GM12801 (cell line): ENCODE measurements around the gene KCNQ1.

Source experiments
- TF ChIP-seq, protein P1 (sequence below): IDR thresholded peaks from one replicate; pipeline ENCODE4 v1.5.1; 2011; ENCODE audit warnings: control low read depth; ENCODE audit not compliant: insufficient read length; ENCODE audit errors: extremely low read depth

Gene KCNQ1

DNA sequence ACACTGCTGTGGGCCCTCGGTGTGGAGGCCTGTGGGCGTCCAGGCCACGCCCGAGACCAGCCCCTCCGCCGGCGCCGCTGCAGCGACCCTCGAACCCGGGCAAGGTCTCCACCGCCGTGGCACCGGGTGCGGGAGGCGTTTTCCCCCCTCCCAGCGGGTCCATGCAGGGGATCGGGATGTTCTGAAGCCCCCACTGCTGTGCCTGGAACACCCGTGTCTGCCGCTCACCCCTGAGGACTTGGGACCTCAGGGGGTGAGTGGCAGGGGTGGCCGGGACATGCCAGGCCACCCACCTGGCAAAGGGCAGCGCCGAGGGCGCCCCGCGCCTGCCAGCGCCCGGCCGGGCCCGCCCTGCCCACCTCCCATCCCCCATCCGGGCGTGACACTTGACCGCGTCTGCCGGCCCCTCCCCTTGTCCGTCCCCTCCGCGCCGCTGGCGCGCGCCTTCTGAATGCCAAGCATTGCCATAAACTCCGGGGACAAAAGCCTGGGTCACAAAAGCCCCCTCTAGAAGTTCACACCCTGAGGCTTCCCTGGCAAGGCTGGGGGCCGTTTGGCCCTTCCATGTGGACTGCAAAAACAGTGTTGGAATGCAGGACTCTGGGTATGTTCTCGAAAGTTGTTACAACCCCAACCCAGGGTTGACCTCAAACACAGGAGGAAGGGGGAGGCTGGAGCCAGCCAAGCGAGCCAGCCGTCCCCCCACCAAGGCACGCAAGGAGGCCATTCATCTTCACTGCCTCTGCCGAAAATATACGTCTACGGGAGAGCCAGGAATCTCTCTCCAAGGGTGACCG, 255.8 kb downstream of the KCNQ1 start:
- TF ChIP-seq, protein P1, sequence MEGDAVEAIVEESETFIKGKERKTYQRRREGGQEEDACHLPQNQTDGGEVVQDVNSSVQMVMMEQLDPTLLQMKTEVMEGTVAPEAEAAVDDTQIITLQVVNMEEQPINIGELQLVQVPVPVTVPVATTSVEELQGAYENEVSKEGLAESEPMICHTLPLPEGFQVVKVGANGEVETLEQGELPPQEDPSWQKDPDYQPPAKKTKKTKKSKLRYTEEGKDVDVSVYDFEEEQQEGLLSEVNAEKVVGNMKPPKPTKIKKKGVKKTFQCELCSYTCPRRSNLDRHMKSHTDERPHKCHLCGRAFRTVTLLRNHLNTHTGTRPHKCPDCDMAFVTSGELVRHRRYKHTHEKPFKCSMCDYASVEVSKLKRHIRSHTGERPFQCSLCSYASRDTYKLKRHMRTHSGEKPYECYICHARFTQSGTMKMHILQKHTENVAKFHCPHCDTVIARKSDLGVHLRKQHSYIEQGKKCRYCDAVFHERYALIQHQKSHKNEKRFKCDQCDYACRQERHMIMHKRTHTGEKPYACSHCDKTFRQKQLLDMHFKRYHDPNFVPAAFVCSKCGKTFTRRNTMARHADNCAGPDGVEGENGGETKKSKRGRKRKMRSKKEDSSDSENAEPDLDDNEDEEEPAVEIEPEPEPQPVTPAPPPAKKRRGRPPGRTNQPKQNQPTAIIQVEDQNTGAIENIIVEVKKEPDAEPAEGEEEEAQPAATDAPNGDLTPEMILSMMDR: no peak

DNA sequence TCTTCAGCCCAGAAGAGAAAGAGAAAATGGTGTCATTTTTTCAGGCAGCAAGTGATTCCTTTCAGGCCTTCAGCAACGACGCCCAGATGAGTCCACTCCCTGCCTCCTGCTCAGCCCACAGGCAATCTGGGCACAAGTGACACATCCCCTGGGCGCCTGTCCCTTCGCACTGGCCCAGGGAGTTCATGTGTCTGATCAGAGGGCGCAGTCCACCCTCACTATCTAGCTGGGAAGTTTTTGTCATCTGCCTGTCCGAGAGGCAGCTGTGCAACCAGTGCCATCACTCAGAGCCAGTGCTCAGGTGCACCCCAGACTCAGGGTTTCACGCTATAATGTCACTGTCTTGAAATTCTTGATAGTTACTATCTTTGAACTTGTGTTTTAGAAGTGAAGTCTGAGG, 256.4 kb downstream of the KCNQ1 start:
- TF ChIP-seq, protein P1: no peak

DNA sequence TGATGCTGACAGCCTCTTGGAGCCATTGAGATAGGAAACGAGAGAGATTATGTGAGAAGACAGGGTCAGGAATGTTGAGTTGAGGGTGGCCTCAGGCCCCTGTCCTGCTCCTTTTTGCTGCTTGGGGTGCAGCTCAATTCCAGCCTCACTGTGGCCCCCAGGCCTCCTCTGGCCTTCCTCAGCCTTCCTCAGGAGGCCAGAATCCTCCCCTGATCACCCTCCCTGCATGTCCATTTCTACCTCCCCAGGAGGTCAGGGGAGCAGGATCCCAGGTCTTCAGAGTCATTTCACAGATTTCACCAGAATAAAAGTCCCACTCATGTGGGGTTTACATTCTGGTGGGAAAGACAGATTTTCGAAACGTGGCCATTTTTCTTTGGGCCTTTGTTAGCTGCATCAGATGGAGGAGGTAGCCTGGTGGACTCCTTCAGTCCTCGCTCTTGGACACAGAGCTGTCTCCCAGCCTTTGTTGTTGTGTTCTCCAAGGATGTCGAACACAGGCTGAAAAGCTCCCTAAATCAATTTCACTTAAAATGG, 257.2 kb downstream of the KCNQ1 start:
- TF ChIP-seq, protein P1: no peak

DNA sequence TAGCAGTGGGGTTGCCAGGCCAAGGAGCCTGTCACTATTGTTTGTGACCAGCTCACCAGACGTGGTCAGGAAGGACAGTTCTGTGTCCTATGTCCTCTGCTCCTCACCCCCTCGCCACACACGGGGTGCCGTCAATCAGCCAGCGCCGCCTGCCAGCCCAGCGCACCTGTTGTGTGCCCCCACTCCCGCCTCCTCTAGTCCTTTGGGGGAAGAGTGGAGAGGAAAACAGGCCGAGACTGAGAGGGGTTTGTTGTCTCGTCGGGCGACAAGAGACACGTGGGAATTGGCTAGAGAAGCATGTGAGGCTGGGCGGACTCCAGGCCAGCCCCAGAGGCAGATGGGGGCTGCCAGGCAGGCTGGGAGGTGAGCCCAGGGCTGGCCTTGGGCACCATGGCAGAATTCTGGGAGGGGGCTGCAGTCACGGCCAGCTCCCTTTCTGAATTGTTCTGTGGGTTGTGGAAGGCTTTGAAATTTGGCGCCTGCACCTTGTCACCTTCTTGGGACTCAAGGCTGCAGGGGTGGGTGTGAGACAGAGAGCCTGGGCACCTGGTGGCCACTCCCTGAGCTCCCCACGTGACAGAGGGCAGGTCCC, 258.1 kb downstream of the KCNQ1 start:
- TF ChIP-seq, protein P1: no peak

DNA sequence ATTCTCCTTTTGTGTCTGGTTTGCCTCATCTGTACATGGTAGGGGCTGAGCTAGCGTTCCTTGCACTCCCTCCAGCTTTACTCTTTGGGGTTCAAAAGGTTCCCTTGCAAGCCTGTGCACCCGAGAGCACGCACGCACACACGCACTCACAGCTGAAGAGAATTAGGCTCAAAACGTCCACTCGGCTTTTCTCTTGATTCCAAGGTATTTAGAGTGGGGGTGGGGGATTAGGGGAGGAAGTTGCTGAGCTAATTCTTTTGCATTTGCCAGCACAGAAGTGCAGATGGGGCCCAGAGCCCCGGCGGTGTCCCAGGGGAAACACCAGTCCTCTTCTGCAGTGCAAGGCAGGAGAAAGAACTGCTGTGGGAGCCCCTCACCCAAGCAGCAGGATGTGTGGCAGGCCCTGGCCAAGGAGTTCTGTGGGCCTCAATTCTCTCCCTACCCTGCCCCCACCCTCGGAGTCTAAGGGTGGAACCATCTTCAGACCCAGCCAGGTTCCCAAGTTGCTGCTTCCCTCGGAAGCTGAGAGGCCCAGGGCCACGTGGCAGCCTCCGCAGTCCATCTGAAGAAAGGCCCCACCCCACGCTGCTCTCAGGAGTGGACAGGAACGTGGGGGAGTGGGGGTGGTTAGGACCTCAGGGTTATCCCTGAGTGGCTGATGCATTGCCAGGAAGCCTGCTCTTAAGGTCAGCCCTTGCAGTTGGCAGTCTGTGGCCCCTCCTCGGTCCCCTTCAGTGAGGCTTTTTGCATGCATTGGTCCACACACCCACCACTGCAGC, 258.7 kb downstream of the KCNQ1 start:
- TF ChIP-seq, protein P1: no peak

DNA sequence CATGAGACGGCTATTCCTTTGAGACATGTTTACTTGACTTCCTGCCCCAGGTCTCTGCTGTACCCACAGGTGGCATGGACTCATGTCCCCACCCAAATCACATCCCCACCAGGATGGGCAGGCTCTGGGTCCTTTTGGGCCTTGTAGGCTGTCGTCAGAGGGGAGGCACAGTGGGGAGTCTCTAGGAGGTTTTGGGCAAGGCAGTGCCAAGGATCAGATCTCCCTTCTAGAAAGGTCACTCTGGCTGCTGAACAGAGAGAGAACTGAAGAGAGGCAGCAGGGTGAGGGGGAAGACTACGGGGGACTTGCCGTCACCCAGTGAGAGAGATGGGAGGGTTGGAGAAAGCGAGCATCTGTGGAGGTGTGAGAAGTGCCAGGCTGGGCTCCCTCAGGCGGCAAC, 259.5 kb downstream of the KCNQ1 start:
- TF ChIP-seq, protein P1: no peak
